Measurements from ENCODE around the gene ASB10.

GRCh38 chr7:151205730-151206129, 18.7 kb upstream of the ASB10 start:
- TF ChIP-seq ZNF274 (IDR thresholded peaks at IDR 0.05; ENCODE audit: low read depth, low read length) = no peak
- TF ChIP-seq SUZ12 (IDR thresholded peaks at IDR 0.05; ENCODE audit: extremely low read depth, insufficient read depth, insufficient read length) = no peak

Measured in NT2/D1 (cell line).